NK-92 (cell line): Measurements from ENCODE around the gene ATP13A3.
"Not testable (repeated sequence)": the region's sequence is repeated elsewhere in the genome, so short reads cannot be mapped to it uniquely, and the experiment has no call there.

Experiments
- DNase-seq: peaks from one replicate; lab custom pipeline; 2025; ENCODE audit not compliant: unreplicated experiment; lab: John Stamatoyannopoulos, UW

The ATP13A3 gene

DNA sequence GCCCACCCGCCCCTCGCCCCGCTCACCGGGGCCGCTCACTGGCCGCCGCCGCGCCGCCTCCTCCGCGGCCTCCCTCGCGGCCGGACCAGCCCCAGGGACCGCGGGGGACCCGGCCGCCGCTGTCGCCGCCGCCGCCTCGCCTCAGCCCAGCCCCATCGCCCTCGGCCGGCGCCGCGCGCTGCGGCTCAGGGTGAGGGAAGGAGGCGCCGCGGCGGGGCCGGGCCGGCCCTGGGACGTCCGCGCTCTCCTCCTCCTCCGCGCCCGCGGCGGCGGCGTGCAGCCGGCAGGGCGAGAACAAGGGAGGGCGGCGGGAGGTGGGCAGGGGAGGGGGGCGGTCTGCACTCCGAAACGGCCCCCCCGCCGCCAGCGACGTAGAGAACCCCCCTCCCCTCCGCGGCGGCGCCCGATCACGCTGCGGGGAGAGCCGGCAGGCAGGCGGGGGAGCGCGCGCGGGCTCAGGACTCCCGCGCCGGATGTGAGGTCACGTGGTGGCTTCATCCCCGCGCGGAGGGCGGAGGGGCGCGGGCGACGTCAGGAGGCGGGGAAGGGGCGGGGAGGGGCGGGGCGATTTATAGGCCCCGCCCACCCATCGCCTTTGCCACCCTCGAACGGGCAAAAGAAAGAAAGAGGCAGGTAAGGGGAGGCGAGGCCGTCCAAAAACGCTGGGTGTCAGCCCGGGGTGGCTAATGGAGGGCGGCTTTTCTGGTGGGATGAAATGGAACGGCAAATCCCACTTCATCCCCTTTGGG lies at the start of gene ATP13A3:
TSS of gene ATP13A3 (minus strand) at position 463 of the 749 bp plus-strand sequence. CDS start 24,812 bp downstream, outside the sequence.
- DNase-seq = peak; percentile 54

DNA sequence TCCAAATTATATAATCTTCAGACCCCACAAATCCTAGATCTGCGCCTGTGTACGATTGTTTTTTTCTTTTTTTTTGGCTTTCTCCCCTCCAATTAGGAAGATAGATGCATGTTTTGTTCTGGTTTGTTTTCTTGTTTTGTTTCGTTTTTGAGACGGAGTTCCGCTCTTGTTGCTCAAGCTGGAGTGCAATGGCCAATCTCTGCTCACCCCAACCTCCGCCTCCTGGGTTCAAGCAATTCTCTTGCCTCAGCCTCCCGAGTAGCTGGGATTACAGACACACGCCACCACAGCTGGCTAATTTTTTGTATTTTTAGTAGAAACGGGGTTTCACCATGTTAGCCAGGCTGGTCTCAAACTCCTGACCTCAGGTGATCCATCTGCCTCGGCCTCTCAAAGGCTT lies 48.4 kb upstream of the ATP13A3 start:
- not testable (repeated sequence) for DNase-seq

DNA sequence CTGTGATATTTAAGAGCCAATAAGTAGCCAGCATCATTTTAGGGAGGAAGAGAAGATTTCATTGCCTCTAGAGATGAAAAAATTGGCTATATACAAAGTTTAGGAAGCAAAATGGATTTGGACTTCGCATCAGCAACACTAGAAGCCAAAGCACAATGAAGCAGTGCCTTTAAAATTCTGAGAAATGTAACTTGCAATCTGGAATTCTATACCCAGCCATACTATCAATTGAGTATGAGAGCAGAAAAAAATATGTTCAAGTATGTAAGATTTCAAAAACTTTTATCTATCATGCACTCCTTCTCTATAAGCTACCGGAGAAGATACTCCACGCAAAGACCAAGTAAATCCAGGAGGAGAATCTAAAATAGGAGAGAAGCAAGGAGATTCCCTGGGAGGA lies 47.4 kb upstream of the ATP13A3 start:
- DNase-seq = no peak

DNA sequence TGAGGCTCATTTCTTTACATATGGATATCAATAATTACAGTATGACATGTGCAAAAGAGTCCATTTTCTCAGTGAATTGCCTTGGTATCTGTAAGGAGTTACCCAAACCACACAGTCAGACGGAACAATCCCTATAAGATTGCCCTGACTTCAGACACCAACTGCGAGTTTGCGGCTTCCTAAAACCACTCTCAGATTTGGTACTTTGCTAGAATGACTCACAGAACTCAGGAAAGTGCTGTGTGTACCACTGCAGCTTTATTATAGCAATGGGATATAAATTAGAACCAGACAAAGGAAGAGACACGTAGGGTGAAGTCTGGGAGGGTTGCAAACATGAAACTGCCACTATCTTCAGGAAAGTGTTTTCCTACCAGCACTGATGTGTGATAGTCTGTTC lies 45.8 kb upstream of the ATP13A3 start:
- DNase-seq = no peak

DNA sequence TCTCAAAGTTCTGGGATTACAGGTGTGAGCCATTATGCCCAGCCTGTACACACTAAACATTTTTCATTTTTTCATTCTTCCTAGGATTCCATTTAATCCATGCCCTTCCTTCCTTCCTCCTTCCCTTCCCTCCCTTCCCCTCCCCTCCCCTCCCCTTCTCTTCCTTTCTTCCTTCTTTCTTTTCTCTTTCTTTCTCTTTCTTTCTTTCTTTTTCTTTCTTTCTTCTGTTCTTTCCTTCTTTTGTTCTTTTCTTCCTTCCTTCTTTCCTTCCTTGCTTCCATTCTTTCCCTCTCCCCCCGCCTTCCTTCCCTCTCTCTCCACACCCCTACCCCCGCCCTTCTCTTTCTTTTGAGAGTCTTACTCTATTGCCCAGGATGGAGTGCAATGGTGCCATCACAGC lies 40.9 kb upstream of the ATP13A3 start:
- DNase-seq = no peak

DNA sequence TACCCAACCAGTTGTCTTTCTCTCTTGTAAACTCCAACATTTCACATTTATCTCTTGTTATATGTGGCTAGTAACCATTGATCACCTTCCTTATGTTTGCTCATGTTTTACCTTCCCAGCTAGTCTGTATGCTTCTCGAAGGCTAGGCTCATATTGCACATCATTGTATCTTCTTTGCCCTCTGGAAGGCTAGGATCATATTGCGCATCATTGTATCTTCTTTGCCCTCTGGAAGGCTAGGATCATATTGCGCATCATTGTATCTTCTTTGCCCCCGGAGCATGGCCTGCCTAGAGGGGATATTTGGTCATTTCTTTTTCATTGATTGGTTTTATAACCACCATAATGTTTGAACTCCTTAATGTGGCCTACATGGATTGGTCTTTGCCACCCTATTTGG lies 39.4 kb upstream of the ATP13A3 start:
- no peak for DNase-seq

DNA sequence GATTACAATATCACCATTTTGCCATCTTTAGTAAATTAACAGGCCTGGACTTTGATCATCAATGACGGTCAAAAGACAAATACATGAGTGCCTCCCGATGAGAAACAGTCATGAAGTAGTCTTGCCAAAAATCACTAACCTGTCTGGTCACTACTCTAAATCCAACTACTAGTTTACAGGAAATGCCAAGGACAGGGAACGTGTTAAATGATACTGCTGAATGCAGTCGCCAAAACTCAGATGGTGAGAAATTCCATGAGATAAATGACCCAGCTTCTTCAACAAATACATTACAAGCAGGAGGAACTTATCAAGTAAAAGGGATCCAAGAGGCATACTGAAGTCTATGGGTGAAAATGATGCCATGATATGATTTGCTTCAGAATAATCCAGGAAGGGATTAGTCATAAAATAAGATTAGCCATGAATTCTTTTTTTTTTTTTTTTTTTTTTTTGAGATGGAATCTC lies 35.8 kb upstream of the ATP13A3 start:
- no peak for DNase-seq

DNA sequence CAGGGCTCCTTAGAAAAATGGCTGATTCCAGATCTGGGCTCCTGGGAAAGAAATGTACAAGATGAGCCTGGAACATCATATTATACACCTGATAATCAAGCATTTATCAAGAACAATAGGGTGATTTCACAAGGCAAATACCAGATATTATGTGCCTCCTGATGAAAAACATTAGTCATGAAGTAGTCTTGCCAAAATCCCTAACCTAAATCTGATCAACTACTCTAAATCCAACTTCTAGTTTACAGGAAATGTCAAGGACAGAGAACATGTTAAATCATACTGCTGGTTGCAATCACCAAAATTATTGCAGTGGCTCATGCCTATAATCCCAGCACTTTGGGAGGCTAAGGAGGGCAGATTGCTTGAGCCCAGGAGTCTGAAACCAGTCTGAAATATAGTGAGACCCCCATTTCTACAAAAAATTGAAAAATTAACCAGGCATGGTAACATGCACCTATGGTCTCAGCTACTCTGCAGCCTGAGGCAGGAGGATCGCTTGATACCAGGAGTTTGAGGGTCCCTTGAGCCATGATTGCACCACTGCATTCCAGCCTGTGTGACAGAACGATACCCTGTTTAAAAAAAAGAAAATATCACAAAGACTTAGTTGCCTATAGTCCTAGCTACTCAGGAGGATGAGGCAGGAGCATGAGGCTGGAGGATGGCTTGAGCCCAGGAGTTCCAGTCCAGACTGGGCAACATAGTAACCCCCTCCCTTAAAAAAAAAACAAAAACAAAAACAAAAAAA lies 34.9 kb upstream of the ATP13A3 start:
- DNase-seq = no peak

DNA sequence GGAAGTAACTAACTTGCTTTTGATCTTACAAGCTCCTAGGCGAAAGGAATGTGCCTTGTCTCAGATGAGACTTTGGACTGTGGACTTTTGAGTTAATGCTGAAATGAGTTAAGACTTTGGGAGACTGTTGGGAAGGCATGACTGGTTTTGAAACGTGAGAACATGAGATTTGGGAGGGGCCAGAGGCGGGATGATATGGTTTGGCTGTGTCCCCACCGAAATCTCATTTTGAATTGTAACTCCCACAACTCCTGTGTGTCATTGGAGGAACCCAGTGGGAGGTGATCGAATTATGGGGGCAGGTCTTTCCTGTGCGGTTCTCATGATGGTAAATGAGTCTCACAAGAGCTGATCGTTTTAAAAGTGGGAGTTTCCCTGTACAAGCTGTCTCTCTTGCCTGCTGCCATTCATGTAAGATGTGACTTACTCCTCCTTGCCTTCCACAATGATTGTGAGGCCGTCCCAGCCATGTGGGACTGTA lies 33.9 kb upstream of the ATP13A3 start:
- not testable (repeated sequence) for DNase-seq

DNA sequence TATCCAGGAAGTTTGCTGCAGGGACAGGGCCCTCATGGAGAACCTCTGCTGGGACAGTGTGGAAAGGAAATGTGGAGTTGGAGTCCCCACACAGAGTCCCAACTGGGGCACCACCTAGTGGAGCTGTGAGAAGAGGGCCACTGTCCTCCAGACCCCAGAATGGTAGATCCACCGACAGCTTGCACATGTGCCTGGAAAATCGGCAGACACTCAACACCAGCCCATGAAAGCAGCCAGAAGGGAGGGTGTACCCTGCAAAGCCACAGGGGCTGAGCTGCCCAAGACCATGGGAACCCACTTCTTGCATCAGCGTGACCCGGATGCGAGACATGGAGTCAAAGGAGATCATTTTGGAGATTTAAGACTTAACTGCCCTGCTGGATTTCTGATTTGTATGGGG lies 33.4 kb upstream of the ATP13A3 start:
- not testable (repeated sequence) for DNase-seq

DNA sequence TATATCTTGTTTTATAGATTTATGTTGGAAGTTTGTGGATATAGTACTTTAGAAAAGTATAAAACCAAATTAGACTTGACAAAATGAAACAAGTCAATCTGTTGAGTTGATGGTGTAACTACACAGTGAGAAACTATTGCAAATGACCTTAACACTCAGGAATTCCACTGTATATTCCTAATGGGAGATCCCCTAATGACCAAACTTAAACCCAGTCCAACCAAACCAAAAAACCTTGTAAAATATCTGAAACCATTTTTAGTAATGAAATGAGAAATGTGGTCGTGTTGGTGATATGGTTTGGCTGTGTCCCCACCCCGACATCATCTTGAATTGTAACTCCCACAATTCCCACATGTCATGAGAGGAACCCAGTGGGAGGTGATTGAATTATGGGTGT lies 31.9 kb upstream of the ATP13A3 start:
- no peak for DNase-seq

DNA sequence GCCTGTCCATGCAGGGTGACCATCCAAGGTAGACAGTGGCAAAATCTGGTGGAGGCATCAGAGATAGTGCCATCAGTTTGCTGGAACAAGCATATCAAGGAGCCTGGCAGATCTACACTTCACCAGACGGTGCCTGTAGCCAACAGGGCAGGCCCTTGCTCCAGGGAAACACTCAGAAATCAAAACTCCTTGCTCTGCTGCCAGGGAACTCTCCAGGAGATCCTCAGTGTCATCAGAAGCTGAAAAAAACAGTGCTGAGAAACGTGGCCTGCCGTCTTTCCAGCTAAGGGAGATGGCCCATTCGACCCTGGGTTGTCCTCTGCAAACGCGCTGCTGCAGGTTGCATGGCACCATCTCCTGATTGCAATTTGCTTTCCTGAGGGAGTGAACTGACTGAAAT lies 30.5 kb upstream of the ATP13A3 start:
- no peak for DNase-seq

DNA sequence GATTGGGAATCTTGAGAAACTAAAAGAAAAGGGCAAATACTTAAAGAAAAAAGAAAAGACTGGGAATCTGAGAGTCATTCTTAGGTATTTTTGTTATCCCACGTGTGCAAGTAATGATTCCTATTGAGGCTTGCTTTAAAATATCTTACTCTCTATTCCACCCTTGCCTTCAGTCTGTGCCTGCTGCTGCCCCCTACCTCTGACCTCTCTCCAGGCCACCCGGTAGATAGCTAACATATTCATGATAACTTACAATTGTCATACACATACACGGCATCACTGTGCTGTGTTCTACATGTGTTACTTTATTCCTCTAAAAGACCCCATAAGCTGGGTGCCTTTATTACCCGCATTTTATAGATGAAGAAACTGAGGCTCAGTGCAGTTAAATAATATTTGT lies 27.8 kb upstream of the ATP13A3 start:
- no peak for DNase-seq

DNA sequence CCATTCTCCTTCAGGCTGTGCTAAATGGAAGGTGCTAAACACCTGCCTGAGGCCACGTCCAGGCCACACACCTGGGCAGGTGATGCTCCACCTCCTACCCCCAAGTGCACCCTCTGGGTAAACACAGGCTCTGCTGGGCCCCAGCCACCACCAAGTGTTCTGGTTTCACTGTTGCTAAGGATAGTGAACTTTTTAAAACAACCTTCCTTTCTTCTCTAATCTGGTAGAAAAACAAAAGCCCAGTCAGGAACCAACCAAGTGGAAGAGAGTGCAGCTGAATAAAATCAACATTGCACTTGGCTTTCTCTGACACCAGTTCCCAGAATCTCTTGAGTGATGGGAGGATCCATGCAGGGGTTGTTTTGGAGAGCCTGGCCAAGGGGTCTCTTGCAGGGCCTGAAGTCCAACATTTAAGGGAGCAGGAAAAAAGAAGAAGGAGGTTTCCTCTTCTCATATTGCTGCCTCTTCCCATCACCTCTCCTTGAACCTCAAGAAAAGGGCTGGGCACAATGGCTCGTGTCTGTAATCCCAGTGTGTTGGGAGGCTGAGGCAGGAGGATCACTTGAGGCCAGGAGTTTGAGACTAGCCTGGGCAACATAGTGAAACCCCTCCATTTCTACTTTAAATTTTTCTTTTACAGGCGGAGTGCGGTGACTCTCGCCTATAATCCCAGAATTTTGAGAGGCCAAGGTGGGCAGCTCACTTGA lies 26.2 kb upstream of the ATP13A3 start:
- no peak for DNase-seq

DNA sequence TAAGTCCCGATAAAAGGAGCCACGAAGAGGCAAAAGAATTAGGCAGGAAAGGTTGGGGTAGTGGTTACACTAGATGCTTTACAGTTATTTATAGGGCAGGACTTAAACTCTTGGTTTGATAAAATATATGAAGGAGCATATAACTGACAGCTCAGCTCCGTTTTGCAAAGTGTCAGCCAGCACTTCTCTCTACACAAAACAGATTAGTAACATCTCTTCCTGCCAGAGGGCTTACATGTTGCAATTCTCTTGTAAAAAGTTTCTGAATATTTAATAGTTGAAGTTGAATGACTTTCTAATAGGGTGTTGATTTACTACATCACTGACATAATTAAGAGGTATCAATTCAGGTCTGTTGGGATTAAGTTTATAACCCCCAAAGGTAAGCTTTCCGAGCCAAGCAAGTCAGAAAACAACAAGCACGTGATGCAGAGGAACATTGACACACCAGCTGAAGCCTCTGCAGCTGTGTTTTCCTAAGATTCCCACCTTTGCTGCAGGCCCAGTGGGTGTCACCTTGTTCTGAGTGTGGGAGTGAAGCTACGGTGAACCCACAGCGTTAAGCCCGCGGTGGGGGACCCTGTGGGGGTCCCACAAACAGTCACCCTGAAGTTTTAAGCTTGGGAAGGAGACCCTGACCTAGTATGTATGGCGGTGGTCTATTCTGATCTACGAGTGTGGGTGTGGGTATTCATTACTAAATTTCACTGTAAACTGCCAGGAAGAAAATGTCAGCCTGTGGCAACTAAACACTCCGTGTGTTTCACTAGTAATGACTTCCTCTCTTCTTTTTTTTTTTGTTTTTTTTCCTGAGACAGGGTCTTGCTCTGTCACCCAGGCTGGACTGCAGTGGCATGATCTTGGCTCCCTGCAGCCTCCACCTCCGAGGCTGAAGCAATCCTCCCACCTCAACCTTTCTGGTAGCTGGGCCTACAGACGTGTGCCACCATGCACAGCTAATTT lies 22.0 kb upstream of the ATP13A3 start:
- DNase-seq = no peak

DNA sequence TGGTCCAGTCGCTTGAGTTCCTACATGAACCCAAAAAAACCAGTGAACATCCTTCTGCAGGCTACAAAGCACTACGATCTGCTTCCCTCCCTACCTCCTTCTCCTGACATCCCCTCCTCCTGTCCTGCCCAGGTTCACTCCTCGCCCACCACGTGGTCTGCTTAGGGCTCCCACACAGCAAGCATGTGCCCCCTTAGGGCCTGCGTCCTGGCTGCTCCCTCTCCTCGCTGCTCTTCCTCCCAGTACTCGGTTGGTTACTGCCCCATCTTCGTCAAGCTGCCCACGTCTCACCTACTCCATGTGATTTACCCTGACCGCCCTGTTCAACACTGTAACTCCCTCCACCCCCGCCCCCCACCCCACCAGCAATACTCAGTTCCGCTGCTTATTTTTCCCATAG lies 20.8 kb upstream of the ATP13A3 start:
- no peak for DNase-seq

DNA sequence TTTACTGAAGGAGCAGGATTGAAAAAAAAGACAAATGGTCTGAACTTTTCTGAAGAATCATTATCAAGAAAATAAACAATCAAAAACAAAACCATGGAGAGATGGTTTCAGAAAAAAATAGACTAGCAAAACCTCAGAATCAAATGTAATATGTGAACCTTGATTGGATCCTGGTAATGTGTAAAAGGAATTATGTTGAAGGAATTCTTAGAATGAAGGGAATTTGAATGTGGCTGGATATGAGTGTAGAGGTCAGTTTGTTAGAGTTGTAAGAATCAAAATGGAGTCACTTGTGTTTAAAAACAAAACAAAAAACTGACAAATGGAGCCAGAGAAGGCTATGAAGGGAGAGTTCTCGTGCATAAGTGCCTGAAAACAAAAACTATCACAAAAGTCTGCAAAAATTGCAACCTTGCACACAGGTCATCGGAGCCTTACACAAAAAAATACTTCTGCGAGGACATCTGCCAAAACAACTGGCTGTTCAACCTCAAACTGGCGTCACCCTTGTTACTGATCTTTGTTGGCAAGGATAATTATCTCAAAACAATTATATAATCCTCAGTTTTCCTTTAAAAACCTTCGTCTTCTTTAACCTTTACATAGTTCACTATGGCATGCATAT lies 19.1 kb upstream of the ATP13A3 start:
- no peak for DNase-seq

DNA sequence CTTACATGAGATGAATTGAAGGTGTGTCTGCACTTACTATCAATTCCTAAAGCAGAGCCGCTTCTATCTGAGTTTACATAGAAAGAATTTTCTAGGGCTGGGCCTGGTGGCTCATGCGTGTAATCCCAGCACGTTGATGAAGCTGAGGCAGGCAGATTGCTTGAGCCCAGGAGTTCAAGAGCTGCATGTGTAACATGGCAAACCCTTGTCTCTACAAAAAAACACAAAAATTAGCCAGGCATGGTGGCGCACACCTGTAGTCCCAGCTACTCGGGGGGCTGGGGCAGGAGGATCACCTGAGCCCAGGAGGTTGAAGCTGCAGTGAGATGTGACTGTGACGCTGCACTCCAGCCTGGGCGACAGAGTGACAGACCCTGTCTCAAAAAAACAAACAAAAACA lies 18.1 kb upstream of the ATP13A3 start:
- DNase-seq = no peak

DNA sequence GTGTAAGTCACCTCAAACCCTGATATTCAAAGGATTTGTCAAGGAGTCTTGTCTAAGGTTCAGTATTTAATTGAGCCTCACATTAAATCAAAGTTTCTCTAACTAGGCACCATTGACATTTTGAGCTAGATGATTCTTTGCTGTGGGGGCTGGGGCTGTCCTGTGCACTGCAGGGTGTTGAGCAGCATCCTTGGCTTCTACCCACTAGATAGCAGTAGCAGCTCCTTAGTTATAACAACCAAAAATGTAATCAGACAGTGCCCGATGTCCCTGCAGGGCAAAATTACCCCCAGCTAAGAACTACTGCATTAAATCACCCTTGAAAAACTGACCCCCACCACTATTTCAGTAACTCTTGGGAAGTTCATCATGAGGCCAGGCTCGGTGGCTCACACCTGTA lies 17.3 kb upstream of the ATP13A3 start:
- DNase-seq = no peak

DNA sequence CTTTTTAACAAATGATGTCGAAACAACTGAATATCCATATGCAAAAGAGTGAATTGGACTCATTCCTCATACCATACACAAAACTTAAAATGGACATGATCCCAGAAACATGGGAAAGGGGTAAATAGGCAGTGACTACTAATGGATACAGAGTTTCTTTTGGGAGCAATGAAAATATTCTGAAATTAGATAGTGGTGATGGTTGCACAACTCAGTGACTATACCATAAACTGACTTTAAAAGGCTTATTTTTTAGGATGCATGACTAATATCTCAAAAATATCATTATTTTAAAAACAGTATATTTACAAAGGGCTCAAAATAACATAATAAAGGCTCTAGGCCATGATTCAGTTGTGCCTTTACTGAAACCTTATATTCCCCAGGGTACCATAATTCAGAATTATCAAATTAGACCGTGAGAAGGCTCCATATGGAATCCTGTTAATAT lies 16.3 kb upstream of the ATP13A3 start:
- DNase-seq = no peak
